Lower leg skin (tissue), 4 donors: ENCODE data around the gene SEPTIN11. TPM values are rescaled to one million over a fixed set of nuclear protein-coding genes. Genes with fewer than 3 reads are reported as not detected.

Experiments used
- DNase-seq, 2 donors: peaks; one replicate each; pipeline ENCODE4 v3.0.0-alpha.2; 2019; ENCODE audit warnings: low spot score in 2 of 2
- H3K4me3 ChIP-seq: fragments of 200-600 bp; sonication (generic); 2 replicates; pipeline ENCODE4 v1.5.1; 2017; ENCODE audit warnings: mild to moderate bottlenecking, low read depth; ENCODE audit not compliant: poor library complexity, severe bottlenecking
- CTCF ChIP-seq, 3 donors: fragments of 450-650 bp; IDR thresholded peaks; one replicate each; pipeline ENCODE4 v1.5.1; 2016; ENCODE audit warnings: antibody characterized with exemption in 3 of 3, mild to moderate bottlenecking in 3 of 3, moderate library complexity in 2 of 3
- POLR2A ChIP-seq, 2 donors: fragments of 450-650 bp; IDR thresholded peaks; one replicate each; pipeline ENCODE4 v1.6.1; 2016 to 2017; ENCODE audit warnings: antibody characterized with exemption in 2 of 2, mild to moderate bottlenecking in 1 of 2, moderate library complexity in 1 of 2
- WGBS, 2 donors: methylation state at CpG; one replicate each; pipeline ENCODE4 v1.1.5; 2018; 5-methylcytosine and 5-hydroxymethylcytosine counted together
- intact Hi-C: fragments of 100-400 bp; cut with DNase I; formaldehyde crosslinking; loops from one replicate; pipeline ENCODE4 v1.15.0; 2023; ENCODE audit warnings: low total_unique reads
- total RNA-seq, 4 donors: library from RNA; depleted of rRNA; stranded (reverse); fragments of >200 nt; gene quantifications; one replicate each; pipeline ENCODE4 v1.1.0, GENCODE V29; 2016

SEPTIN11 gene
- total RNA-seq: 100 to 1,000 TPM in 1 of 4 donors, 10 to 100 TPM in 3; 38.2 to 104 (median 44.9) TPM

- peak within 1 kb of the TSS; percentile 85 for H3K4me3 ChIP-seq
- TF ChIP-seq CTCF (IDR thresholded peaks at IDR 0.05) (no peak), POLR2A (IDR thresholded peaks at IDR 0.05) (peak in 1 of 2 donors; percentile 28)
- intact Hi-C loops: no loop called here
- peak; percentile 89 to 98 for DNase-seq
- WGBS, 2 donors: 0% methylated on average over 19 to 51 of the region's 87 CpGs
These were observed at the start of gene SEPTIN11 for GRCh38 chr4:76949276-76950051. Gene SEPTIN11, plus strand, starts transcription at chr4:76949752. Its CDS starts 152 bp downstream, at chr4:76949904.

DNA sequence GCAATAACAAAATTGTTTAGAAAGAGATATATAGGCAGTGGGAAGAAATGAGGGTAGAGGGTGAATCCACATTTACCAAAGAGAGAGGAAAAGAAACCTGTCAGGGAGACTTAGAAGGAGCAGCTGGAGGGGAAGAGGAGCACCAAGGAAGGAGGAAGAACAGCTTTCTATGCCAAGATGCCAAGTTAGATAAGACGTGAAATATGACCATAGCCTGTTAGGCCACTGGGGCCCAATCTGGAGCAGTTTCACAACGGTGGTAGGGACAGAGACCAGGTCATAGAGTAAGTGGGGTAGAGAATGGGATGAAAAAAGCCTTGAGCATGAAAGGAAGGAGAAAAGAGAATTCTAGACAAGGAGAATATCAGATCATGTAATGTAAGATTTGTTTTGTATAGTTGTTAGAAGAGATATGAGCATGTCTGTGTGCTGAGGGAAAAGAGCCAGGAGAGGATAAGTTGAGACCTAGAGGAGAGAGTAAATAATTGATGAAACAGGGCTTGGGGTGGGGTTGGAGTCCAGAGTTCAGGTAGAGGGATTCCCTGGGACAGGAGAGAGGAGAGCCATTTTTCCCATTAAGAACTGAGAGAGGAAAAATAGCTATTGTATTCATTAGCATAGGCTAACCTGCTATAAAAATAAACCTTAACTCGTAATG lies 47.2 kb upstream of the SEPTIN11 start:
- no peak for DNase-seq
- H3K4me3 ChIP-seq: no peak overlapping the region
- intact Hi-C loops: no loop called here
- TF ChIP-seq POLR2A (IDR thresholded peaks at IDR 0.05) (no peak), CTCF (IDR thresholded peaks at IDR 0.05) (no peak)
- WGBS, 2 donors: 45 to 47% methylated on average over 3 of the region's 3 CpGs

DNA sequence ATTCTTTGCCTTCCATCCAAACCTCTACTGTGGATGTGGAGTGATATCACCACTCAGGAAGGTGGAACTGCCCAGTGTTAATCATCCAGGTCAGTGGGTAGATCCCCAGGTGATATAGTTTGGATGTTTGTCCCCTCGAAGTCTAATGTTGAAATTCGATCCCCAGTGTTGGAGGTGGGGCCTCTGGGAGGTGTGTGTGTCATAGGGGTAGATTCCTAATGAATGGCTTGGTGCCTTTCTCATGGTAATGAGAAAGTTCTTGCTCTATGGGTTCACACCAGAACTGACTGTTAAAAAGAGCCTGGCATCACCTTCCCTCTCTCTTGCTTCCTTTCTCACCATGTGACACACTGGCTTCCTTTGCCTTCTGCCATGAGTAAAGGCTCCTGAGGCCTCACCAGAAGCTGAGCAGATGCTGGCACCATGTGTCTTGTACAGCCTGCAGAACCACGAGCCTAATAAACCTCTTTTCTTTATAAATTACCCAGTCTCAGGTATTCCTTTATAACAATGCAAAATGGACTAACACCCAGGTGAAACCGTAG lies 44.8 kb upstream of the SEPTIN11 start:
- intact Hi-C loops: no loop called here
- TF ChIP-seq CTCF (IDR thresholded peaks at IDR 0.05) (no peak), POLR2A (IDR thresholded peaks at IDR 0.05) (no peak)

DNA sequence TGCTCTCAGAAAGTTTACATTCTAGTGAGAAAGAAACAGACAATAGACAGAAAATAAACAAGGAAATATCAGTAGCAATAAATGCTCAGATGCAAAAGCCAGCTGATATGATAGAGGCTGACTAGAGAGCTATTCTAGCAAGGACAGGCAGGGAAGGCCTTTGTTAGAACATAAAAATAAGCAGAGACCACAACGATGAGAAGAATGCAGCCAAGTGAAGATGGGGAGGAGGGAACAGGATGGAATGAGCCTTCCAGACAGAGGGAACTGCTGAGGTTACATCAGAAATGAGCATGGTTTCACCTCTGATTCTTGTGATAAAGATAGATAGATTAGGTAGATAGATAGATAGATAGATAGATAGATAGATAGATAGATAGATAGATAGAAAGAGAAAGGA lies 44.0 kb upstream of the SEPTIN11 start:
- no peak for DNase-seq
- H3K4me3 ChIP-seq: no peak overlapping the region
- no peak for TF ChIP-seq POLR2A (IDR thresholded peaks at IDR 0.05)
- TF ChIP-seq CTCF (IDR thresholded peaks at IDR 0.05): no peak
- WGBS, 2 donors: 53 to 72% methylated on average over 1 of the region's 1 CpG
- intact Hi-C loops: no loop called here

More for the DNA sequence above, 44.8 kb upstream of the SEPTIN11 start:
- no peak overlapping the region for H3K4me3 ChIP-seq
- 75 to 84% methylated on average over 4 of the region's 4 CpGs for WGBS, 2 donors
- DNase-seq: no peak

DNA sequence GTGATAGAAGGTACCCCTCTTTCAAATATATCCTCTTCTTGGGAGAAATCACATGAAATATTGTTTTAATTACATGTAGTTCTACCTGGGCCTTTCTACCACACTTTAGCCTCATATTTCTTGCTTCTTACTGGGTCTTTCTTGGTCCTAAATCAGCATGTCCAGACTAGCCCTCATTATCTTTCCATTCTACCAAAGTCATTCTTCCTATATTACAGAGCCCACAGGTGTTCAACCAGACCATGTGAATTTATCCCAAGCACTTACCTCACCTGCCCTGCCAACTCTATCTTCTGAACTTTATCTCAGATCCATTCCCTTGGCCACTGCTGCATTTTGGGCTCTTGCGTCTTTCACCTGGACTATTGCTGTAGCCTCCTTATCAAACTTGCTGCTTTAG lies 39.8 kb upstream of the SEPTIN11 start:
- TF ChIP-seq CTCF (IDR thresholded peaks at IDR 0.05) (no peak), POLR2A (IDR thresholded peaks at IDR 0.05) (no peak)
- DNase-seq: no peak
- intact Hi-C loops: no loop called here
- H3K4me3 ChIP-seq: no peak overlapping the region
- WGBS, 2 donors: 97 to 98% methylated on average over 1 of the region's 1 CpG
